K562 (cell line): ENCODE results near the gene PUM2. TPM values are rescaled to one million over a fixed set of nuclear protein-coding genes. Genes with fewer than 3 reads are reported as not detected.
A peak's percentile ranks its signal among the peaks of the same experiment; 100 is the strongest.

Source experiments
- CBFA2T3 ChIP-seq: fragments of 450-650 bp; IDR thresholded peaks from 2 replicates; pipeline ENCODE4 v1.6.1; 2017
- ETV6 ChIP-seq, 3 experiments: fragments of 150-350 bp in 1 of 3; sonication (generic) in 1 of 3; formaldehyde crosslinking in 1 of 3; IDR thresholded peaks; 2 replicates each; pipeline versions ENCODE4 v1.6.1 to v1.8.0; 2014 to 2022; ENCODE audit warnings: borderline replicate concordance in 2 of 3, low read depth in 2 of 3, antibody characterized with exemption in 1 of 3, low read length in 1 of 3, mild to moderate bottlenecking in 1 of 3, missing genetic modification reagents in 1 of 3
- EZH2 ChIP-seq: IDR thresholded peaks from 2 replicates; pipeline ENCODE4 v1.6.1; 2012; ENCODE audit warnings: low read depth, mild to moderate bottlenecking, inconsistent platforms, low read length, borderline replicate concordance
- FOSL1 ChIP-seq: fragments of 200-800 bp; sonication (Bioruptor generic); conservative IDR thresholded peaks from 2 replicates; pipeline ENCODE4 v1.6.1; 2016; ENCODE audit warnings: missing genetic modification characterization, missing compliant biosample characterization
- FOXP1 ChIP-seq: sonication (generic); formaldehyde crosslinking; IDR thresholded peaks from 2 replicates; pipeline ENCODE4 v1.8.0; 2022; ENCODE audit warnings: mild to moderate bottlenecking, missing genetic modification reagents
- HLTF ChIP-seq: fragments of 450-650 bp; IDR thresholded peaks from 2 replicates; pipeline ENCODE4 v1.6.1; 2016
- IRF2 ChIP-seq: sonication (generic); formaldehyde crosslinking; IDR thresholded peaks from 2 replicates; pipeline ENCODE4 v1.8.1; 2022; ENCODE audit warnings: mild to moderate bottlenecking, missing genetic modification reagents
- L3MBTL2 ChIP-seq: fragments of 450-650 bp; IDR thresholded peaks from 2 replicates; pipeline ENCODE4 v1.6.1; 2016; ENCODE audit warnings: mild to moderate bottlenecking, moderate library complexity
- MAZ ChIP-seq, 2 experiments: fragments of 450-650 bp in 1 of 2; sonication (generic) in 1 of 2; formaldehyde crosslinking; IDR thresholded peaks in 1 of 2; conservative IDR thresholded peaks in 1 of 2; 2 replicates each; pipeline versions ENCODE4 v1.4.0 to v1.5.0; 2020; ENCODE audit warnings: mild to moderate bottlenecking in 1 of 2, missing genetic modification reagents in 1 of 2
- MBD2 ChIP-seq: sonication (generic); IDR thresholded peaks from 2 replicates; pipeline ENCODE4 v1.6.1; 2016; ENCODE audit warnings: low read depth, borderline replicate concordance
- MTF1 ChIP-seq: fragments of 250-450 bp; sonication (Bioruptor Pico); IDR thresholded peaks from 2 replicates; pipeline ENCODE4 v1.9.0; 2021; ENCODE audit warnings: moderate library complexity, mild to moderate bottlenecking, inconsistent platforms, borderline replicate concordance
- NCOA1 ChIP-seq: fragments of 450-650 bp; IDR thresholded peaks from 2 replicates; pipeline ENCODE4 v1.6.1; 2016; ENCODE audit warnings: low read depth
- STAT5A ChIP-seq: IDR thresholded peaks from 2 replicates; pipeline ENCODE4 v1.6.1; 2012; ENCODE audit warnings: low read length, inconsistent platforms, borderline replicate concordance
- U2AF1 ChIP-seq: fragments of 200-400 bp; formaldehyde crosslinking; optimal IDR thresholded peaks from 2 replicates; pipeline ENCODE3; 2017; ENCODE audit warnings: mild to moderate bottlenecking, low read depth, low read length, moderate library complexity
- XRCC3 ChIP-seq: fragments of 450-650 bp; IDR thresholded peaks from 2 replicates; pipeline ENCODE4 v1.6.1; 2017; ENCODE audit warnings: mild to moderate bottlenecking, moderate library complexity
- XRCC4 ChIP-seq: IDR thresholded peaks from one replicate; pipeline ENCODE4 v1.6.1; 2011; ENCODE audit not compliant: insufficient read depth, insufficient read length; ENCODE audit errors: extremely low read depth
- ZBTB7A ChIP-seq: IDR thresholded peaks from 2 replicates; pipeline ENCODE4 v1.6.1; 2011; ENCODE audit warnings: low read depth, mild to moderate bottlenecking, low read length, moderate library complexity, borderline replicate concordance; ENCODE audit not compliant: control insufficient read depth
- ZNF133 ChIP-seq: fragments of 250-450 bp; sonication (Bioruptor Pico); IDR thresholded peaks from 2 replicates; pipeline ENCODE4 v1.4.0; 2020; ENCODE audit warnings: mild to moderate bottlenecking
- ZNF589 ChIP-seq: fragments of 200-800 bp; sonication (Bioruptor generic); IDR thresholded peaks from 2 replicates; pipeline ENCODE4 v1.6.1; 2016; ENCODE audit warnings: low read depth, missing genetic modification characterization, missing compliant biosample characterization
- ZNF668 ChIP-seq: fragments of 250-450 bp; sonication (Bioruptor Pico); IDR thresholded peaks from 2 replicates; pipeline ENCODE4 v1.8.0; 2022; ENCODE audit warnings: mild to moderate bottlenecking, inconsistent platforms
- polyA plus RNA-seq, 8 experiments: library from polyadenylated mRNA; depleted of rRNA in 4 of 8; stranded (reverse) in 5 of 8; unstranded in 3 of 8; fragments of >200 nt; fragmentation: Nextera tagmentation in 2 of 8; fragmentation: Illumina TruSeq in 1 of 8; extraction: Ambion mirVana in 2 of 8; extraction: Trizol in 1 of 8; gene quantifications; 2 replicates each; pipeline versions ENCODE4 v1.2.1 to v1.2.3, GENCODE V29; 2011 to 2014; ENCODE audit warnings: inconsistent platforms in 1 of 8, missing spikeins in 1 of 8
- total RNA-seq, 7 experiments: library from RNA; depleted of rRNA in 6 of 7; stranded (reverse); fragments of >200 nt in 6 of 7; fragmentation: Illumina TruSeq in 2 of 7; extraction: Trizol in 2 of 7; gene quantifications; 2 replicates each; pipeline versions ENCODE4 v1.2.1 to v1.2.3, GENCODE V29; 2011 to 2021; ENCODE audit warnings: low replicate concordance in 1 of 7
- TF ChIP-seq, protein P1 (sequence below): sonication (generic); IDR thresholded peaks from 2 replicates; pipeline ENCODE4 v1.6.1; 2016
- TF ChIP-seq, protein P2 (sequence below): fragments of 150-350 bp; IDR thresholded peaks from 2 replicates; pipeline ENCODE4 v1.6.1; 2014; ENCODE audit warnings: low read depth, mild to moderate bottlenecking, low read length, borderline replicate concordance
- TF ChIP-seq, protein P3 (sequence below): sonication (generic); formaldehyde crosslinking; IDR thresholded peaks from 2 replicates; pipeline ENCODE4 v1.8.1; 2023; ENCODE audit warnings: mild to moderate bottlenecking, missing genetic modification reagents

PUM2 gene
- total and polyA plus RNA-seq, 9 of the 15 experiments (the other 6 are each of a cell fraction or from before 2014, with no cell fraction given), result 13.4 to 61.9 (median 28.3) TPM

DNA sequence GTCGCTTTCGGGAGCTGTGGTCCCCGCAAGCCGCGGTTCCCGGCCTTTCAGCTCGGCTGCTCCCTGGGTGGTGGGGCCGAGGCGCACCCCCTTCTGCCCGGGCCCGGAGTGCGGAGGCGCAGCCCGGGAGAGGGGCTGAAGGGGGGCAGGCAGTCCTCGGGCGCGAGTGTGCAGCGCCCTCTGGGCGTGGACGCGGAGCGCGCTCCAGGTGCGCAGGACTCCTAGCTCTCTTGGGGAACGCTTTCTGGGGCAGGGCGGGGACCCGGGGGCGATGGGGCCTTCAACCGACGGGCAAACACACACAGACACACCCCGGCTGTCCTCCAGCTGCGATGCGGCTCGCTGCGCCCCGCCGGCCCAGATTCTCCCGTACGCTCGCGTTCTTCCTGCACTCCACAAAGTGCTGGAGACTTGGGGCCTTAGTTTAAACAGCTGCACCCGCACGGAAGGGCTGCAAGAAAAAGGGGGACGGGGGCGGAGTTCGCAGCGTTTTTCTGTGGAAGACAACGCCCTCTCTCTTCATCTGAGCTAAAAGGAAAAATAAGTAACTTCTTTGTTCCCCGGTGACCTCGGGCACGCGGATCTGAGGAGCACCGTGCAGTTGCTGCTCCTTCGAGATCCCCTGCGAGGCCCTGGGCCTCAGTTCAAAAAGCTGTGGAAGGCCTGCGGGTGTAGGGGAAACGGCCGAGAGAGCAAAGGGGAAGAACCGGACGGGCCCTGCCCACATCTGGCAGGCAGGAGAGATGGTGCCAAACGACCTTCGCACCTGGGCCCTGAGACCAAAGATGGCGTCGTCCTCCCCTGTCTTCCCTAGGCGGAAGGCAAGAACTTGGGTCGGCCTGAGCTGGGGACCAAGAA is 125.1 kb downstream of the PUM2 start (continued):
- TF ChIP-seq L3MBTL2 (peak; percentile 33; the same call in 1 of the 2 replicates), ZNF668 (CRISPR knock-in tag) (no peak), MBD2 (no peak), FOSL1 (tag) (no peak), MAZ (CRISPR knock-in tag; conservative IDR thresholded peaks at IDR 0.05 in 1 of 2, IDR thresholded peaks at IDR 0.05 in 1 of 2) (peak; percentile 46; a peak in 2 of 4 replicates), U2AF1 (no peak), EZH2 (no peak), XRCC4 (no peak), ZNF133 (no peak), HLTF (no peak), XRCC3 (no peak), ZNF589 (CRISPR knock-in tag) (no peak), IRF2 (CRISPR knock-in tag) (no peak), CBFA2T3 (no peak), MTF1 (CRISPR knock-in tag) (no peak), ETV6 (IDR thresholded peaks at IDR 0.05; ENCODE audit: borderline replicate concordance in 1 of 2, low read depth in 2 of 2, low read length in 1 of 2) (no peak), ETV6 (CRISPR knock-in tag; IDR thresholded peaks at IDR 0.05; ENCODE audit: borderline replicate concordance) (no peak), NCOA1 (no peak), STAT5A (no peak), ZBTB7A (peak; percentile 68), FOXP1 (CRISPR knock-in tag) (no peak)
- TF ChIP-seq, protein P1, sequence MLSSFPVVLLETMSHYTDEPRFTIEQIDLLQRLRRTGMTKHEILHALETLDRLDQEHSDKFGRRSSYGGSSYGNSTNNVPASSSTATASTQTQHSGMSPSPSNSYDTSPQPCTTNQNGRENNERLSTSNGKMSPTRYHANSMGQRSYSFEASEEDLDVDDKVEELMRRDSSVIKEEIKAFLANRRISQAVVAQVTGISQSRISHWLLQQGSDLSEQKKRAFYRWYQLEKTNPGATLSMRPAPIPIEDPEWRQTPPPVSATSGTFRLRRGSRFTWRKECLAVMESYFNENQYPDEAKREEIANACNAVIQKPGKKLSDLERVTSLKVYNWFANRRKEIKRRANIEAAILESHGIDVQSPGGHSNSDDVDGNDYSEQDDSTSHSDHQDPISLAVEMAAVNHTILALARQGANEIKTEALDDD, result no peak
- TF ChIP-seq, protein P2, sequence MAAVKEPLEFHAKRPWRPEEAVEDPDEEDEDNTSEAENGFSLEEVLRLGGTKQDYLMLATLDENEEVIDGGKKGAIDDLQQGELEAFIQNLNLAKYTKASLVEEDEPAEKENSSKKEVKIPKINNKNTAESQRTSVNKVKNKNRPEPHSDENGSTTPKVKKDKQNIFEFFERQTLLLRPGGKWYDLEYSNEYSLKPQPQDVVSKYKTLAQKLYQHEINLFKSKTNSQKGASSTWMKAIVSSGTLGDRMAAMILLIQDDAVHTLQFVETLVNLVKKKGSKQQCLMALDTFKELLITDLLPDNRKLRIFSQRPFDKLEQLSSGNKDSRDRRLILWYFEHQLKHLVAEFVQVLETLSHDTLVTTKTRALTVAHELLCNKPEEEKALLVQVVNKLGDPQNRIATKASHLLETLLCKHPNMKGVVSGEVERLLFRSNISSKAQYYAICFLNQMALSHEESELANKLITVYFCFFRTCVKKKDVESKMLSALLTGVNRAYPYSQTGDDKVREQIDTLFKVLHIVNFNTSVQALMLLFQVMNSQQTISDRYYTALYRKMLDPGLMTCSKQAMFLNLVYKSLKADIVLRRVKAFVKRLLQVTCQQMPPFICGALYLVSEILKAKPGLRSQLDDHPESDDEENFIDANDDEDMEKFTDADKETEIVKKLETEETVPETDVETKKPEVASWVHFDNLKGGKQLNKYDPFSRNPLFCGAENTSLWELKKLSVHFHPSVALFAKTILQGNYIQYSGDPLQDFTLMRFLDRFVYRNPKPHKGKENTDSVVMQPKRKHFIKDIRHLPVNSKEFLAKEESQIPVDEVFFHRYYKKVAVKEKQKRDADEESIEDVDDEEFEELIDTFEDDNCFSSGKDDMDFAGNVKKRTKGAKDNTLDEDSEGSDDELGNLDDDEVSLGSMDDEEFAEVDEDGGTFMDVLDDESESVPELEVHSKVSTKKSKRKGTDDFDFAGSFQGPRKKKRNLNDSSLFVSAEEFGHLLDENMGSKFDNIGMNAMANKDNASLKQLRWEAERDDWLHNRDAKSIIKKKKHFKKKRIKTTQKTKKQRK, result no peak
- TF ChIP-seq, protein P3, sequence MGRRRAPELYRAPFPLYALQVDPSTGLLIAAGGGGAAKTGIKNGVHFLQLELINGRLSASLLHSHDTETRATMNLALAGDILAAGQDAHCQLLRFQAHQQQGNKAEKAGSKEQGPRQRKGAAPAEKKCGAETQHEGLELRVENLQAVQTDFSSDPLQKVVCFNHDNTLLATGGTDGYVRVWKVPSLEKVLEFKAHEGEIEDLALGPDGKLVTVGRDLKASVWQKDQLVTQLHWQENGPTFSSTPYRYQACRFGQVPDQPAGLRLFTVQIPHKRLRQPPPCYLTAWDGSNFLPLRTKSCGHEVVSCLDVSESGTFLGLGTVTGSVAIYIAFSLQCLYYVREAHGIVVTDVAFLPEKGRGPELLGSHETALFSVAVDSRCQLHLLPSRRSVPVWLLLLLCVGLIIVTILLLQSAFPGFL, result no peak
